Measurements from ENCODE around the gene DOCK8. TPM values are rescaled to one million over a fixed set of nuclear protein-coding genes. Genes with fewer than 3 reads are reported as not detected.

The DOCK8 gene
- total and polyA plus RNA-seq, 2 of the 13 experiments (the other 11 are each of a cell fraction or from before 2014, with no cell fraction given): 0.28 to 0.38 TPM

DNA sequence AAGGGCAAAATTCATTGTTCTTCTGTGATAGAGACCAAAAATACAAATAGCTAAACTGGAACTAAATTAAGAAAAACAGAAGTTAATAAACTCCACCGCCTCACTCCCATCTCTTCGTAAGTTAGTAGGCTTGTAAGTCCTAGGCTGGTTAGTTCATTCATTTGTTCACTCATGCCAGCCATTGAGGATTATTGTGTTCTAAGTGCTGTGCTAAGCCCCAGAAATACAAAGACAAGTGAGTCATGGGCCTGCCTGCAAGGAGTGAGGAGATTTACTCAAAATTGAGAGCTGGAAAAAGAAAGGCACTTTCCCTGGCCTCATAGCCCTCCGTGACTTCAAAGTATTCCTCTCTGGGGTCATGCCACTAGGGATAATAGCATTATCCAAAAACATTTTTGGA lies 8.5 kb downstream of the DOCK8 start (continued):
- TF ChIP-seq, protein P1, sequence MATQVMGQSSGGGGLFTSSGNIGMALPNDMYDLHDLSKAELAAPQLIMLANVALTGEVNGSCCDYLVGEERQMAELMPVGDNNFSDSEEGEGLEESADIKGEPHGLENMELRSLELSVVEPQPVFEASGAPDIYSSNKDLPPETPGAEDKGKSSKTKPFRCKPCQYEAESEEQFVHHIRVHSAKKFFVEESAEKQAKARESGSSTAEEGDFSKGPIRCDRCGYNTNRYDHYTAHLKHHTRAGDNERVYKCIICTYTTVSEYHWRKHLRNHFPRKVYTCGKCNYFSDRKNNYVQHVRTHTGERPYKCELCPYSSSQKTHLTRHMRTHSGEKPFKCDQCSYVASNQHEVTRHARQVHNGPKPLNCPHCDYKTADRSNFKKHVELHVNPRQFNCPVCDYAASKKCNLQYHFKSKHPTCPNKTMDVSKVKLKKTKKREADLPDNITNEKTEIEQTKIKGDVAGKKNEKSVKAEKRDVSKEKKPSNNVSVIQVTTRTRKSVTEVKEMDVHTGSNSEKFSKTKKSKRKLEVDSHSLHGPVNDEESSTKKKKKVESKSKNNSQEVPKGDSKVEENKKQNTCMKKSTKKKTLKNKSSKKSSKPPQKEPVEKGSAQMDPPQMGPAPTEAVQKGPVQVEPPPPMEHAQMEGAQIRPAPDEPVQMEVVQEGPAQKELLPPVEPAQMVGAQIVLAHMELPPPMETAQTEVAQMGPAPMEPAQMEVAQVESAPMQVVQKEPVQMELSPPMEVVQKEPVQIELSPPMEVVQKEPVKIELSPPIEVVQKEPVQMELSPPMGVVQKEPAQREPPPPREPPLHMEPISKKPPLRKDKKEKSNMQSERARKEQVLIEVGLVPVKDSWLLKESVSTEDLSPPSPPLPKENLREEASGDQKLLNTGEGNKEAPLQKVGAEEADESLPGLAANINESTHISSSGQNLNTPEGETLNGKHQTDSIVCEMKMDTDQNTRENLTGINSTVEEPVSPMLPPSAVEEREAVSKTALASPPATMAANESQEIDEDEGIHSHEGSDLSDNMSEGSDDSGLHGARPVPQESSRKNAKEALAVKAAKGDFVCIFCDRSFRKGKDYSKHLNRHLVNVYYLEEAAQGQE (IDR thresholded peaks at IDR 0.05; ENCODE audit: borderline replicate concordance in 1 of 2, low read depth in 1 of 2, low read length in 2 of 2): no peak

DNA sequence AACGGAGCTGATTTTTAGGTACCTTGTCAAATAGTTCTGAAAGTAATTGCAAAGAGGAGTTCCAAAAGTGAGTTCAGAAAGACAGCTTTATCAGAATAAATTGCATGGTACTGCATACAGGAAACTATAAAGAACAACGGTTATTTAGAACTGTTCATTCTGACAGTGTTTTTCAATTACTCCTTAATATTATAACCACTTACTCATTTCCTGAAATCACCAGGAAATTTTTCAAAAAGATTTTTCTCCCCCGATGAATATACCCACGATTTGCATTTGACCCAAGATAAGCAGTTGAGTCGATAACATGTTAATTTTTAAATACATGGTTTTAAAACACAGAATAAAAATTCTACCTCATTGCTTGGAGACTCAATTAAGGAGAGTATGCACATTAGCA lies 9.4 kb downstream of the DOCK8 start:
- H3K27me3 ChIP-seq (ENCODE audit: control insufficient read depth in 1 of 2, insufficient read depth in 2 of 2, low read length in 2 of 2): 0 out of 5 replicates have a peak, but pooled peaks cover 0 to 3% of the 10 kb centered on the region in 2 experiments
- intact Hi-C loops (cut with micrococcal nuclease; ENCODE audit: unreplicated experiment): no loop called here
- H2AFZ ChIP-seq (ENCODE audit: low read length): no peak overlapping the region
- no peak overlapping the region for H3K9ac ChIP-seq (ENCODE audit: insufficient read depth, low read depth, low read length)
- H4K20me1 ChIP-seq (ENCODE audit: insufficient read depth, low read length): no peaks in the 10 kb centered on the region
- FAIRE-seq (no peak), ATAC-seq (no peak), DNase-seq (ENCODE audit: low spot score) (no peak)
- H3K4me1 ChIP-seq (ENCODE audit: insufficient read depth, low read length): peaks cover 23% of the 10 kb centered on the region
- CTCF ChIA-PET (ENCODE audit: low intra/inter-chr PET ratio, low total read pairs): no interaction called here
- POLR2A ChIA-PET: no interaction called here
- in situ Hi-C loops (cut with HindIII; ENCODE audit: extremely low pct_ligation_motif_present, low pct_unique_long_range_greater_than_20kb): no loop called here
- no peaks in the 10 kb centered on the region for H3K36me3 ChIP-seq (replicated peaks in 1 of 2; ENCODE audit: control insufficient read depth in 1 of 2, insufficient read depth in 2 of 2, low read length in 2 of 2)
- 27% methylated on average over 5 of the region's 5 CpGs for WGBS (ENCODE audit: low lambda C conversion rate)
- peak overlapping the region; percentile 9; the same call in 1 of the 2 replicates for H3K4me2 ChIP-seq (ENCODE audit: low read depth, low read length)
- H3K79me2 ChIP-seq (ENCODE audit: insufficient read depth, low read length): no peaks in the 10 kb centered on the region
- no TSS peak for BruUV-seq (replicated peaks)
- H3K27ac ChIP-seq (ENCODE audit: extremely low read length, insufficient read depth, low read length): no peak overlapping the region
- no peak overlapping the region for H3K4me3 ChIP-seq (replicated peaks in 1 of 3; ENCODE audit: insufficient read depth in 1 of 3, low read depth in 2 of 3, low read length in 3 of 3)
- H3K9me3 ChIP-seq (ENCODE audit: low read length): no peaks in the 10 kb centered on the region
- TF ChIP-seq ZNF777 (CRISPR knock-in tag; IDR thresholded peaks at IDR 0.05): no peak
- TF ChIP-seq XRCC5 (optimal IDR thresholded peaks at IDR 0.05; ENCODE audit: low read length): no peak
- TF ChIP-seq ZMYM4 (CRISPR knock-in tag; IDR thresholded peaks at IDR 0.05): no peak
- no peak for TF ChIP-seq ATRX (CRISPR knock-in tag; IDR thresholded peaks at IDR 0.05; ENCODE audit: borderline replicate concordance)
- no peak for TF ChIP-seq ZNF576 (CRISPR knock-in tag; IDR thresholded peaks at IDR 0.05)
- no peak for TF ChIP-seq RFX3 (CRISPR knock-in tag; IDR thresholded peaks at IDR 0.05)
- TF ChIP-seq MYC (CRISPR knock-in tag; IDR thresholded peaks at IDR 0.05; ENCODE audit: borderline replicate concordance): no peak
- TF ChIP-seq HDAC1 (CRISPR knock-in tag; IDR thresholded peaks at IDR 0.05): no peak
- no peak for TF ChIP-seq TCF7 (IDR thresholded peaks at IDR 0.05; ENCODE audit: low read depth)
- no peak for TF ChIP-seq ZBTB1 (CRISPR knock-in tag; IDR thresholded peaks at IDR 0.05; ENCODE audit: borderline replicate concordance)
- no peak for TF ChIP-seq ZNF207 (IDR thresholded peaks at IDR 0.05; ENCODE audit: borderline replicate concordance)
- no peak for TF ChIP-seq KDM5B (CRISPR knock-in tag; IDR thresholded peaks at IDR 0.05; ENCODE audit: borderline replicate concordance)
- no peak for TF ChIP-seq HMGXB3 (CRISPR knock-in tag; IDR thresholded peaks at IDR 0.05; ENCODE audit: borderline replicate concordance)
- no peak for TF ChIP-seq SRSF1 (optimal IDR thresholded peaks at IDR 0.05; ENCODE audit: low read depth, low read length)
- TF ChIP-seq DNMT1 (CRISPR knock-in tag; IDR thresholded peaks at IDR 0.05): no peak
- TF ChIP-seq ZNF317 (CRISPR knock-in tag; IDR thresholded peaks at IDR 0.05): no peak
